GM19351 (cell line): ENCODE results near the gene ZAR1.

Experiments used
- ATAC-seq: cut with Tn5 transposase; IDR thresholded peaks from one replicate; pipeline ENCODE4 v1.9.1; 2021; ENCODE audit warnings: mild to moderate bottlenecking, moderate library complexity; ENCODE audit not compliant: unreplicated experiment

The ZAR1 gene

DNA sequence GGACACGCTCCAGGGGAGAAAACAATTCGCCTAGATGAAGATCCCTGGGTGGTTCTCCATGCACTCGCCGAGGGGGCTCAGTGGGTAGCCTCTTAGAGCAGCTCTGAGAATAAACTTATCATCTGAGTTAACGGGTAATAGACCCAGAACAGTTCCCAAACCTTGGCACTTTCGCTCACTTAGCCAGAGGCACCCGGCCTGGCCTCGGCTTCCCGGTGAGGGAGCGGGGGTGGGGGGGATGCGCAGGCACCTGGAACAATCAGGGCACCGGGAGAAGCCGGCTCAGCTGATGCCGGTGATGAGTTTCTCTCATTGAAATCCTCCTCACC is 405 bp upstream of the ZAR1 start:
- ATAC-seq: no peak

DNA sequence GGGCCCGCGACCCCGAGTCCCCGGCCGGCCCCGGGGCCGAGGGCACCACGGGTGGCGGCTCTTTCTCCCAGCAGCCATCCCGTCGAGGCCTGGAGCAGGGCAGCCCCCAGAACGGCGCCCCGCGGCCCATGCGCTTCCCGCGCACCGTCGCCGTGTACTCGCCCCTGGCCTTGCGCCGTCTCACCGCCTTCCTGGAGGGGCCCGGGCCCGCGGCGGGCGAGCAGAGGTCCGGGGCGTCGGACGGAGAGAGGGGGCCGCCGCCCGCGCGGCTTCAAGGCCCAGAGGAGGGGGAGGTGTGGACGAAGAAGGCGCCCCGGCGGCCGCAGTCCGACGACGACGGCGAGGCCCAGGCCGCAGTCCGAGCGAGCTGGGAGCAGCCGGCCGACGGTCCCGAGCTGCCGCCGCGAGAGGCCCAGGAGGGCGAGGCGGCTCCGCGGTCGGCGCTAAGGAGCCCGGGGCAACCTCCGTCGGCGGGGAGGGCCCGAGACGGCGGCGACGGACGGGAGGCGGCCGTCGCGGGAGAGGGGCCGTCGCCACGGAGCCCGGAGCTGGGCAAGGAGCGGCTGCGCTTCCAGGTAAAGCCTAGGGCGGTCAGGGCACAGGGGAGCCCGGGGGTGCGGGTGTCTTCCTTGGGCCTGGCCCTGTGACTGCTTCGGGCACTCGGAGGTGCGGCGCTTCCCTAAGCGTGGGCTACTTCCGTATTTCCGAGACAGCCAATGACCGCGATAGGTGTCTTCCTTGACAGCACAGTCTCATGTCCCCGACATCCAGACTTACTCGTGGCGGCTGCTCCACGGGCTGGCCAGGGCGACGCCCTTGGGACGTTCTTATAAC is 845 bp downstream of the ZAR1 start:
- no peak for ATAC-seq

- ATAC-seq: no peak
Measured at GRCh38 chr4:48491514-48492176, 1.6 kb downstream of the ZAR1 start.

DNA sequence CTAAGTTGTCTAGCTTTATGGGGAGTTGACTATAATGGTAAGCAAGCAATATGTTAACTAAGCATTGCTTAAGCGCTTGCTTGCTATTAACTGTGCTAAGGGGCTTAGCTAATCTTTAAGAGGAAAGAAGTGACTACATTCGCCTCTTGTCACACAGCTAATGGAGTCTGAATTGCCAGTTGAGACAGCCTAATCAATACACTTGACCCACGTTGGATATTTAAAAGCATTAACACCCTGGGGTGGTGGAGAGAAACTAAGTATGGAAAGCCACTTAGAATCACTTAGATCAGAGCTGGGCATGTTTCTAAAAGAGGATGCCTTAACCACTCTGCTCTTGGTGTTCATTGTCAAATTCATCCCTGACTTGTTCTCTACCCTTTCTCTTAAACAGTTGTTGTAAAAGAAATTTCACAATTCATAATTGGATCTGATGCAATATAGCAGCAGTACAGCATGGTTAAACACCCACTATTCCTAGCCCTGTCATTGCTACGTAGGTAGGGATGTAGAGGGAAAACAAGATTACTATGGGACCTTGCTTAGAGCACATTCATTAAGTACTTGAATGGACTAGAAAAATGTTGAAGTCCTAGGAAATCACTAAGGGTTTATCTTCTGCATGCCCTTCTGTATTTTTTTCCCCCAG is 3.5 kb downstream of the ZAR1 start:
- ATAC-seq: no peak

DNA sequence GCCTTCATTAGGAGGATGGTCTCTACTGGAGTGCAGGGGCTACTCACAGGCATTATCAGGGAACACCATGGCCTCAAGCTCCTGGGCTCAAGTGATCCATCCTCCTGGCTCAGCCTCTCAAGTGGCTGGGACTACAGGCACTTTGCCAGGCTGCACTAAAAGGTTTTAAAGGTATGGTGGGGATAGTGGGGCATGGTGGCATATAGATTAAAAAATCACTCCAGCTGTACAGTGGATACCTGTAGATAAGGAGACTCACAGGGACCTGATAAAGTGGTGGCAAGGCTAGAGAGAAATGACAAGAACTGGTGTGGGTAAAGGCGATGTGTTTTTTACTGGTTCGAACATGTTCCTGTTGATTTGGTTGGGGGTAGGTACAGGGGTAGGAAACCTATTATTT is 5.9 kb downstream of the ZAR1 start:
- ATAC-seq: no peak

GRCh38 chr4:48498895-48499294 is 8.8 kb downstream of the ZAR1 start:
- no peak for ATAC-seq

- peak; percentile 81 for ATAC-seq
Measured at GRCh38 chr4:48499551-48500066, 9.6 kb downstream of the ZAR1 start.

- ATAC-seq: no peak
Measured at GRCh38 chr4:48503233-48504025, 13.4 kb downstream of the ZAR1 start.

GRCh38 chr4:48504026-48504330 is 13.9 kb downstream of the ZAR1 start:
- ATAC-seq: no peak

DNA sequence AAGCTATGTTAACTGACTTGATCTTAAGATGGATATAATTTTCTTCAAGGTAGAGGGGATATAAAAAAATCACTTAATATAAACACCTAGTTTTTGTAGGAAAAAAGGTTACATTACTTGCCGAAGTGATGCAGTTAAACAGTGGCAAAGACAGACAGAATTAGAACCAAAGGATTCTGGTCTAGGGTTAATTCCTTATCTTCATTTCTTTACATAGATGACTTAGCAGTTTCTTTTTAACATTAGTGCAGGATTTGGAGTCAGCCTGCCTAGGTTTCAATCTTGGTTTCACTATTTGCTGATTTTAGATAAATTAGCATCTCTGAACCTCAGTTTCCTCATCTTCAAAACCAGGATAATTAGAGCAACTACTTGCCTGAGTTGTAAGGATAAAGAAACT is 14.3 kb downstream of the ZAR1 start:
- ATAC-seq: no peak

DNA sequence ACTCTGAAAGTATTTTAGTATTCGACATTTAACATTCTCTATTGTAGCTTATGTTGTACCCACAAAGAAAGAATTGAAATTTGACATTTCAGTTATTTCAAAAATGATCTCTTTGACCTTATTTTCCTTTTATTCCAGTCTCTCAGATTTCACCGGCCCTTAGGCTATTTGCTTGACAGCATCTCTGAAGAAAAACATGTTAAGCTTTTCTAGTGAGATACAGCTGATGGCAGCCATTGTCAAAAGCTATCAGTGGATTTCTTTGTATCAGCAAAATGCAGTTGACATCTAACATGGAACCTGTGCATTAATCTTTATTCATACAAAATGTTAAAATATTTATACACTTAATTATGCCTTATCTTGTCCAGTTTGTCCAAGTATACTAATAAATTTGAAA is 16.7 kb downstream of the ZAR1 start:
- ATAC-seq: no peak

DNA sequence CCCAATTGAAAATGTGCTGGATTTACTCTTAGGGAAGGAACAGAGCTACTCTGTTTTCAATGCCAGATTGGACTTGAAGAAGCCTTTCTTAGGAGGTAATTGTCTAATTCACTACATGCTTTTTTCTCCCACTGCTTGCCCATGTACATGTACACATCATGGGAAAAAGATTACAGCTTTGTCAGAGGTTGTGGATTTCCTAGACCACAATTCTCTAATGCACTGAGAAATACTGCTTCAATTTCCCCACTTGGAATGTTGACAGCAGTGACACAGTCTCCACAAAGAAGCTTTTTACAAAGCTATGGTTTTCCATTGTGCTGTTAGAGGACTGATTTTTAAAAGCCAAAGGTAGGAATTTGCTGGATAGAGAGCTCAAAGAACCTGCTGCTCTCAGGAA is 19.5 kb downstream of the ZAR1 start:
- no peak for ATAC-seq

DNA sequence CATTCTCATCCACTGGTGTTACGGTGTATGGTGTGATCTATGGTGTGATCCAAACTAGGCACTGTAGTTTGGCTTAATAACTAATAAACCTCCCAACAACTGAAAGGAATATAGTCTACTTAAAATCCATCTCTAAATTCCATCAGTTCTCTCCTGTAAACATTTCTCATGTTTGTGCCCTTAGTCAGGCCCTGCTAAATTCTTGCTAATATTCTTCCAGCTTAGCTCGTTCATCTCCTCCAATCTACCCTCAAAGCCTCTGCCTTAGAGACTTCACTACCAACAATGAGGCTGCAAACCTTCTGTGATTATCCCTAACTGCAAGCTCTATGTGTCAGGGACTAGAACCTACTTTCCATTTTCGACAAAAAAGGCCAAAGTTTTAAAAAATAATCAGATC is 28.1 kb downstream of the ZAR1 start:
- no peak for ATAC-seq

DNA sequence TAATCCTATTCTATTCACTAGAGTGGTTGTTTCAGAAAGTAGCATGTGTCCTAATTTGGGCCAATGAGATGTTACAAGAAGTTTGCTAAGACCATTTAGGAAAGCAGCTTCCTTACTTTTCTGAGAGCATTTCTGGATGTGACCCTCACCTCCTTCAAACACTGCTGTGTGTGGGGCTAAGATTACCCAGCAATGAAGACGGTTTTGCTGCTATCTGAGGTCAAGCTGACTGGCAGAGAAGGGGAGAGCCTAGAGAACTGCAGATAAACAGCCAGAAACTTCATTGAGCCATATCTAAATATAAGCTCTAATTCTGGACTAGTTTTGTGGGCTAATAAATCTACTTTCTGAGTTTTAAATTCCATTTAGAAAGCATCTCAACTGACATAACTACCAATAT is 36.4 kb downstream of the ZAR1 start:
- ATAC-seq: no peak

- no peak for ATAC-seq
Measured at GRCh38 chr4:48538358-48538757, 48.3 kb downstream of the ZAR1 start.

GRCh38 chr4:48539597-48539996 is 49.5 kb downstream of the ZAR1 start:
- no peak for ATAC-seq

DNA sequence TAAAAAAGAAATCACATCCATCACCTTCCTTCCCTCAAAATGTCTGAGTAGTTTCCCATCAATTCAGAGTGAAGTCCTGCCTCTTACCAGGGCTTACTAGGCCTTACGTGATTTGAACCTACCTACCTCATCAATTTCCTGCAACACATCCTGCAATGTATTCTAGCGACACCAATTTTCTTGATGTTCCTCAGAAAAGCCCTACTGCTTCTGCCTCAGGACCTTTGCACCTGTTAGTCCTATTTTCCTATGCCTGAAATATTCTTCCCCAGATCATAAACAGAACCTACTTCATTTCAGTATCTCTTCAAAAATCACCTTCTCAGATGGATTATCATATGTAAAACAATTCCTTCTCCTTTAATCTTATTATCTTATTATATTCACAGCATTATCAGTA is 52.8 kb downstream of the ZAR1 start:
- ATAC-seq: no peak

DNA sequence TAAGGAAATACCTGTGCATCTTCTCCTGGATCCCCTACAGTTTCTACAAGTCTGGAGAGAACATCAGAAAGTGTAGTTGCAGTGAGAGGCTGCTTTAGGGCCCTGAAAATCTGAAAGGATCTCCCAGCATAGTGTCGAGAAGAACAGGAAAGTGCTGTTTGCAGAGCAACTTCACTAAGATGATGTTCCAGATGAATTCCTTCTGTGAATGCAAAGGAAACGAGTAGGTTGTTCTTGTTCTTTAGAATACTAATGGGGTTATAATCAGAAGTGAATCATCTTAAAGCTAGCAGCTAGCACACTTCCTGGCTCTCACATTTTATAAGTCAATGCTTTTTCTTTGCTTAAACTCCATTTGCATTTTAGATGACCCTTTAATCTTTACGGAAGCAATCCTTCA is 53.7 kb downstream of the ZAR1 start:
- no peak for ATAC-seq
